Panc1 (cell line): Measurements from ENCODE around the gene TVP23A. TPM values are rescaled to one million over a fixed set of nuclear protein-coding genes. Genes with fewer than 3 reads are reported as not detected.

Experiments used
- ATAC-seq: fragments of 200-7000 bp; cut with Tn5 transposase; 2 replicates; pipeline ENCODE4 v1.9.1; 2020; ENCODE audit warnings: mild to moderate bottlenecking, moderate library complexity
- Bru-seq: library from RNA; stranded (reverse); fragments of 400-500 nt; gene quantifications from one replicate; lab custom pipeline; 2021; lab: Mats Ljungman, UMichigan
- BruChase-seq, 2 experiments: library from RNA; stranded (reverse); fragments of 400-500 nt; gene quantifications; one replicate each; lab custom pipeline; 2021; lab: Mats Ljungman, UMichigan
- BruUV-seq: library from RNA; stranded (reverse); fragments of 400-500 nt; replicated peaks from 2 replicates; lab custom pipeline; 2021; lab: Mats Ljungman, UMichigan
- CTCF ChIA-PET: fragments of 300-600 bp; sonication (Branson Sonifier 250); formaldehyde crosslinking; loops from one replicate; lab custom pipeline; 2022; ENCODE audit warnings: antibody characterized with exemption; lab: Charles Lee
- POLR2A ChIA-PET: fragments of 300-600 bp; sonication (Branson Sonifier 250); formaldehyde crosslinking; loops from one replicate; lab custom pipeline; 2022; ENCODE audit warnings: antibody characterized with exemption; lab: Charles Lee
- DNase-seq: peaks from one replicate; pipeline ENCODE4 v3.0.0-alpha.2; 2010; ENCODE audit warnings: low read depth, low spot score
- H3K27ac ChIP-seq: 2 replicates; pipeline ENCODE4 v1.5.1; 2011; ENCODE audit warnings: mild to moderate bottlenecking, low read length, inconsistent platforms
- H3K27me3 ChIP-seq: fragments of 200-500 bp; sonication (Bioruptor generic); 2 replicates; pipeline ENCODE4 v1.6.0; 2014; ENCODE audit warnings: low read length, inconsistent platforms; ENCODE audit not compliant: control insufficient read depth, insufficient read depth
- H3K36me3 ChIP-seq: fragments of 200-500 bp; sonication (Bioruptor generic); 2 replicates; pipeline ENCODE4 v1.5.1; 2014; ENCODE audit warnings: inconsistent platforms, mild to moderate bottlenecking, low read length, moderate library complexity; ENCODE audit not compliant: control insufficient read depth, insufficient read depth
- H3K4me1 ChIP-seq: 2 replicates; pipeline ENCODE4 v1.5.1; 2011; ENCODE audit warnings: inconsistent platforms, mild to moderate bottlenecking, low read length, moderate library complexity; ENCODE audit not compliant: control insufficient read depth, insufficient read depth
- H3K4me3 ChIP-seq, 2 experiments: 2 replicates each; pipeline ENCODE4 v1.5.1; 2011 to 2012; ENCODE audit warnings: low read depth in 2 of 2, low read length in 2 of 2, mild to moderate bottlenecking in 2 of 2, inconsistent platforms in 1 of 2, moderate library complexity in 1 of 2
- H3K9me3 ChIP-seq: fragments of 200-500 bp; sonication (Bioruptor generic); 2 replicates; pipeline ENCODE4 v1.5.1; 2014; ENCODE audit warnings: low read depth, mild to moderate bottlenecking, inconsistent platforms, low read length, moderate library complexity; ENCODE audit not compliant: control insufficient read depth, insufficient read depth
- POLR2AphosphoS5 ChIP-seq: IDR thresholded peaks from 2 replicates; pipeline ENCODE4 v1.6.1; 2012; ENCODE audit warnings: mild to moderate bottlenecking, low read depth, low read length, moderate library complexity
- SIN3A ChIP-seq: IDR thresholded peaks from 2 replicates; pipeline ENCODE4 v1.6.1; 2012; ENCODE audit warnings: low read depth, mild to moderate bottlenecking, low read length, moderate library complexity, borderline replicate concordance; ENCODE audit not compliant: insufficient read depth
- TCF7L2 ChIP-seq: IDR thresholded peaks from 2 replicates; pipeline ENCODE4 v1.6.1; 2011; ENCODE audit warnings: mild to moderate bottlenecking, low read depth, low read length, inconsistent platforms
- in situ Hi-C: cut with HindIII; loops from 2 replicates; pipeline ENCODE4 v1.10.0; 2016; ENCODE audit warnings: low sequenced_read_pairs, low pct_unique_long_range_greater_than_20kb
- intact Hi-C: fragments of 100-400 bp; cut with micrococcal nuclease; formaldehyde crosslinking; loops from one replicate; pipeline ENCODE4 v1.10.0; 2022; ENCODE audit not compliant: unreplicated experiment
- long read RNA-seq: library from polyadenylated mRNA; unstranded; transcript quantifications from one replicate; pipeline ENCODE4 v2.0.0, GENCODE V29; 2021; ENCODE audit not compliant: unreplicated experiment
- polyA plus RNA-seq: library from polyadenylated mRNA; unstranded; fragments of >200 nt; gene quantifications from one replicate; pipeline ENCODE4 v1.2.1, GENCODE V29; 2012; ENCODE audit warnings: missing spikeins; ENCODE audit not compliant: insufficient read length
- total RNA-seq: library from RNA; stranded (reverse); gene quantifications from one replicate; pipeline ENCODE4 v1.2.1, GENCODE V29; 2021; ENCODE audit not compliant: unreplicated experiment
- TF ChIP-seq, protein P1 (sequence below): fragments of 450-650 bp; IDR thresholded peaks from 2 replicates; pipeline ENCODE4 v1.5.1; 2017; ENCODE audit warnings: mild to moderate bottlenecking
- TF ChIP-seq, protein P2 (sequence below), 2 experiments: IDR thresholded peaks; 2 replicates each; pipeline ENCODE4 v1.6.1; 2011 to 2012; ENCODE audit warnings: low read depth in 2 of 2, control low read depth in 1 of 2, low read length in 1 of 2, mild to moderate bottlenecking in 1 of 2, moderate library complexity in 1 of 2; ENCODE audit not compliant: insufficient read depth in 1 of 2

Gene TVP23A
- total RNA-seq, result not detected
- 0.13 TPM for polyA plus RNA-seq
- percentile 2 among the genes with signal in this experiment for Bru-seq, nascent RNA
- percentile 2 among the genes with signal in this experiment for BruChase-seq, experiment 1, labeled RNA remaining after a 2-hour chase
- BruChase-seq, experiment 2, labeled RNA remaining after a 6-hour chase, result percentile 4 among the genes with signal in this experiment
- long read RNA-seq, result 0 reads

DNA sequence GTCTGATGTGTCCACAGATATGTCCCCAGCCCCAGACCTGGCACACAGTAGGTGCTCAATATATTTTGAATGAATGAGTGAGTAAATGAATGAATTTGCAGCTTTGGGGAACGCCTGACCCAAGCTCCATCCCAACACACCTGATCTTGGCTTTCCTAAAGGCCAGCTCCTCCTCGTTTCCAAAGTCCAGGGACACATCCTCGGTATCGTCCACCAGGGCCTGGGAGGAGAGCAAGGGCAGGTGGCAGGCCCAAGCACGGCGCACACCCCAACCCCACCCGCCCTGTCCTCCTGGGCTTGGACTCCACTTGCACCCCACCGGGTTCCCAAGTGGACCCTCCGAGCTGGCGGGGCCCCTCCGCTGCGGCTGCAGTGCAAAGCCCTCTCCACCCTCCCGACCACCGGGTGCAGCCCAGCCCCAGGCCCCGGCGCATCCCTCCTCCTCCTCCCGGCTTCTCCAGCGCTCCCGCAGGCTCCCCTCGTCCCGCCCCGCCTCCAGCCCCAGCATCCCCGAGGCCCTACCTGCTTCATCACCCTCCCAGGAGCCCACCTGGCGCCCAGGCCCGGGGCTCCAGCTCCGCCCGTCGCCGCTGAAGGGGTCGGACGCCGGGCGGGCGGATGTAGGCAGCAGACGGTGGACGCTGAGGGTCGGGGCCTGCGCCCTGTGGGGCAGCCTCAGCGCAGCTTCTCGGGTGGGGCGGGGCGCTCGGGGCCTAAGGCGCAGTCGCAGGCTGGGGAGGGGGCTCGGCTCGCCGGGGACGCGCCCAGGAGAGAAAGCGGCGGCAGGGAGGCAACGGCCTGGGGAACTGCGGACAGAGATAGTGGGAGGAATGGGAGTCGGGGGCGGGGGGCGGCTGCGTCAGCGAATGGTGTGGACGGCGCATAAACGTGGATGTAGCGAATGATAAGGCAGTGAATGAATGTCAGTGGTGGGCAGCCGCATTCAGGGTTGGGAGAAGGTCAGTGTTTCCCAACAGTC, at the start of gene TVP23A:
Gene TVP23A (minus strand): TSS at position 832 of the 979 bp plus-strand sequence. CDS start 301 bp downstream, at position 531.
- intact Hi-C loops (no loop called here), in situ Hi-C loops (no loop called here)
- no peaks in the 10 kb centered on the region for H3K27me3 ChIP-seq
- TF ChIP-seq POLR2AphosphoS5 (no peak), TCF7L2 (no peak), SIN3A (no peak)
- TF ChIP-seq, protein P1, sequence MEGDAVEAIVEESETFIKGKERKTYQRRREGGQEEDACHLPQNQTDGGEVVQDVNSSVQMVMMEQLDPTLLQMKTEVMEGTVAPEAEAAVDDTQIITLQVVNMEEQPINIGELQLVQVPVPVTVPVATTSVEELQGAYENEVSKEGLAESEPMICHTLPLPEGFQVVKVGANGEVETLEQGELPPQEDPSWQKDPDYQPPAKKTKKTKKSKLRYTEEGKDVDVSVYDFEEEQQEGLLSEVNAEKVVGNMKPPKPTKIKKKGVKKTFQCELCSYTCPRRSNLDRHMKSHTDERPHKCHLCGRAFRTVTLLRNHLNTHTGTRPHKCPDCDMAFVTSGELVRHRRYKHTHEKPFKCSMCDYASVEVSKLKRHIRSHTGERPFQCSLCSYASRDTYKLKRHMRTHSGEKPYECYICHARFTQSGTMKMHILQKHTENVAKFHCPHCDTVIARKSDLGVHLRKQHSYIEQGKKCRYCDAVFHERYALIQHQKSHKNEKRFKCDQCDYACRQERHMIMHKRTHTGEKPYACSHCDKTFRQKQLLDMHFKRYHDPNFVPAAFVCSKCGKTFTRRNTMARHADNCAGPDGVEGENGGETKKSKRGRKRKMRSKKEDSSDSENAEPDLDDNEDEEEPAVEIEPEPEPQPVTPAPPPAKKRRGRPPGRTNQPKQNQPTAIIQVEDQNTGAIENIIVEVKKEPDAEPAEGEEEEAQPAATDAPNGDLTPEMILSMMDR, result no peak
- TF ChIP-seq, protein P2, sequence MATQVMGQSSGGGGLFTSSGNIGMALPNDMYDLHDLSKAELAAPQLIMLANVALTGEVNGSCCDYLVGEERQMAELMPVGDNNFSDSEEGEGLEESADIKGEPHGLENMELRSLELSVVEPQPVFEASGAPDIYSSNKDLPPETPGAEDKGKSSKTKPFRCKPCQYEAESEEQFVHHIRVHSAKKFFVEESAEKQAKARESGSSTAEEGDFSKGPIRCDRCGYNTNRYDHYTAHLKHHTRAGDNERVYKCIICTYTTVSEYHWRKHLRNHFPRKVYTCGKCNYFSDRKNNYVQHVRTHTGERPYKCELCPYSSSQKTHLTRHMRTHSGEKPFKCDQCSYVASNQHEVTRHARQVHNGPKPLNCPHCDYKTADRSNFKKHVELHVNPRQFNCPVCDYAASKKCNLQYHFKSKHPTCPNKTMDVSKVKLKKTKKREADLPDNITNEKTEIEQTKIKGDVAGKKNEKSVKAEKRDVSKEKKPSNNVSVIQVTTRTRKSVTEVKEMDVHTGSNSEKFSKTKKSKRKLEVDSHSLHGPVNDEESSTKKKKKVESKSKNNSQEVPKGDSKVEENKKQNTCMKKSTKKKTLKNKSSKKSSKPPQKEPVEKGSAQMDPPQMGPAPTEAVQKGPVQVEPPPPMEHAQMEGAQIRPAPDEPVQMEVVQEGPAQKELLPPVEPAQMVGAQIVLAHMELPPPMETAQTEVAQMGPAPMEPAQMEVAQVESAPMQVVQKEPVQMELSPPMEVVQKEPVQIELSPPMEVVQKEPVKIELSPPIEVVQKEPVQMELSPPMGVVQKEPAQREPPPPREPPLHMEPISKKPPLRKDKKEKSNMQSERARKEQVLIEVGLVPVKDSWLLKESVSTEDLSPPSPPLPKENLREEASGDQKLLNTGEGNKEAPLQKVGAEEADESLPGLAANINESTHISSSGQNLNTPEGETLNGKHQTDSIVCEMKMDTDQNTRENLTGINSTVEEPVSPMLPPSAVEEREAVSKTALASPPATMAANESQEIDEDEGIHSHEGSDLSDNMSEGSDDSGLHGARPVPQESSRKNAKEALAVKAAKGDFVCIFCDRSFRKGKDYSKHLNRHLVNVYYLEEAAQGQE (IDR thresholded peaks at IDR 0.05; ENCODE audit: insufficient read depth in 1 of 2, low read depth in 2 of 2, low read length in 1 of 2), result no peak
- ATAC-seq (no peak), DNase-seq (no peak)
- POLR2A ChIA-PET, result interaction anchor here (0.6 kb wide), 1 partner anchor 30 kb away, joined by 3 read pairs; no protein-coding TSS in a partner anchor
- no peaks in the 10 kb centered on the region for H3K9me3 ChIP-seq
- no peaks in the 10 kb centered on the region for H3K4me1 ChIP-seq
- BruUV-seq, result no TSS peak
- H3K27ac ChIP-seq, result no peak within 1 kb of the TSS
- no peak within 1 kb of the TSS for H3K4me3 ChIP-seq
- no peaks in the 10 kb centered on the region for H3K36me3 ChIP-seq
- CTCF ChIA-PET, result no interaction called here

DNA sequence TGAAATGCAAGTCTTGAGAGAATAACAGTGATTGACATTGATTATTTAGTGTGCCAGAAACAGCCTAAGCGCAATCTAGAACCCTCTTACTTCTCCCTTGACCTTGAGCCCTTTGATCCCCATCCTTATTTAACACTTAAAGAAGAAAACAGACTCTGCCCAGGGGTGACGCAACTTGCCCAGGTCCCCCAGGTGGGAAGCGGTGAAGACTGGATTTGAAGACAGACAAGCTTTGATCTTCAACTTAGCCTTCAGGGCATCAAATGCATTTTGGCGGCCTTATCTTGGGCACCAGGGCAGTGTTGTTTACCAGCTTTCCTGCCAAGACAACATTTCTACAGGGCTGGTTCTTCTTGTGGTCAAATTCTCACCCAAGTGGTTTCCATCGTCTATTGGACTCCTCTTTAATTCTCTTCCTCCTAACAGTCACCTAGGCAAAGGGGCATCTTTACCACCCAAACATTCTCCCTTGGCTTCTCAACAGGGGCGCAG, 49.6 kb upstream of the TVP23A start:
- no TSS peak for BruUV-seq
- Histone ChIP-seq H3K4me1 (no peaks in the 10 kb centered on the region), H3K27ac (no peak overlapping the region), H3K36me3 (no peaks in the 10 kb centered on the region), H3K27me3 (peaks cover 7% of the 10 kb centered on the region), H3K4me3 (no peak overlapping the region), H3K9me3 (no peaks in the 10 kb centered on the region)
- CTCF ChIA-PET, result no interaction called here
- TF ChIP-seq POLR2AphosphoS5 (no peak), TCF7L2 (no peak), SIN3A (no peak)
- TF ChIP-seq, protein P2 (IDR thresholded peaks at IDR 0.05; ENCODE audit: insufficient read depth in 1 of 2, low read depth in 2 of 2, low read length in 1 of 2), result no peak
- TF ChIP-seq, protein P1, result no peak
- intact Hi-C loops, result loop anchor here (2.0 kb wide), 1 partner anchor 31 kb away; no protein-coding TSS in a partner anchor
- in situ Hi-C loops, result no loop called here
- DNase-seq (no peak), ATAC-seq (no peak)
- POLR2A ChIA-PET, result no interaction called here
